ENCODE measurements around the gene DGCR6L.
A peak's percentile ranks its signal among the peaks of the same experiment; 100 is the strongest.
"Not testable (repeated sequence)": the region's sequence is repeated elsewhere in the genome, so short reads cannot be mapped to it uniquely, and the experiment has no call there.

DGCR6L gene

DNA sequence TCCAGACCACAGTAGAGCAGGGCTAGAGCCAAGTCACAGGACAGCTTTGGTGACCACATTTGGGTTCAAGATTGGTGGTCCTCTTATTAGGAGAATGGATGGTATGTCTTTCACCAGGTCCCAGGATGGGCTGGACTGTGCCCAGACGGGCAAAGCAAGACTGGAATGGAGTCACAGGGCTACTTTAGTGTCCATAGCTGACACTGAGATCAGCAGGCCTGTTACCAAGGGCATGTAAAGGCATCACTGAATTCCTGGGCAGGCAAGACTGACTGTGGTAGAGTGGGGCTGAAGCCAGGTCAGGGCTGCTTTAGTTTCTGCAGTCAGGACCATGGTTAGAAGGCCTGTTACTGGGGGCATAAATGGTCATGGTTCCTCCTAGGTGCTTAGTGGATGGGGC is 6.1 kb upstream of the DGCR6L start:
- not testable (repeated sequence) for DNase-seq (ENCODE audit: low spot score)

DNA sequence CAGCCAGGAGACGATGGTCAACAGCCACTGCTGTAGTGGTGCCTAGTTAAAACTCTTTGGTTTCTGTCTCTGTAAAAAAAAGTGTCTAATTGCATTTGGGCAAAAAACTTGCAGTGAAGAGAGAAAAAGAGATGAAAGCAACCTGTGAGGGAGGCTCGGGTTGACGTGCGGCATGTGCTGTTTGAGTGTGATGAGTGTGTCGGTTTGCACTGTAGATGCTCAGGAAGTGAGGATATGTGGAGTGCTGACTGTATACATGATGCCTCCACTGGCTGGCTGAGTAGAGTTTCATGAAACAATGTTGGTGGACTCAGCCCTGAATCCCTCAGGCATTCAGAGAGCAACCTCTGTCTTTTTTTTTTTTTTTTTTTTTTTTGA is 4.3 kb upstream of the DGCR6L start:
- DNase-seq (ENCODE audit: low spot score) = no peak

DNA sequence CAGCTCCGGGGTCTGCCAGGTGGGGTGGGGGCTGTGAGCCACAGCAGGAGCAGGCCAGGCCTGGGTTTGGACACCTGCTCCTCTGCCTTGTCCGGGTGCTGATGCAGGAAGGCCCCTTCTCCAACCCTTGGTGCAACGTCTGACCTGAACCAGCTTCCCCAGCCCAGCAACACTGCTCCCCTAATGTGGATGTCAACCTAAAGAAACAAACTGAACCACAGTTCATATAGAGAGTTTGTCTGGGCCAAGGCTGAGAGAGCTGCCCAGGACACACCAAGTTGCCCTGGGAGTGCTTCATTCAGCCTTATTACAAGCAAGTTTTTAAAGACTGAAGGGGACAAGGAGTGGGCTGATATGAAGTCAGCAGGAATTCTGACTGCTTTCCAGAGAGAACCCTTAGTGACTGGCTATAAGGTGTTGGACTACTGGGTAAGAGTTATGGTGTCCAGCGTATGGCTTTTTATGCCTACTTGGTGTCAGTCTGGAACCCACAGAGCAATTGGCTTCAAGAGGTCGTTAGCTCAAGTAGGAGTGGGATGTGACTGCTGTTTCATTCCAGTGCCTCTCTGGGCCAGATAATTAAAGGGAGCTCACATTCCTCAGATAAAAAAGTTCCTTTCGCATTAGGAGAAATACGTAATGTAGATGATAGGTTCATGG is 1.8 kb upstream of the DGCR6L start:
- DNase-seq (ENCODE audit: low spot score) = not testable (repeated sequence)

DNA sequence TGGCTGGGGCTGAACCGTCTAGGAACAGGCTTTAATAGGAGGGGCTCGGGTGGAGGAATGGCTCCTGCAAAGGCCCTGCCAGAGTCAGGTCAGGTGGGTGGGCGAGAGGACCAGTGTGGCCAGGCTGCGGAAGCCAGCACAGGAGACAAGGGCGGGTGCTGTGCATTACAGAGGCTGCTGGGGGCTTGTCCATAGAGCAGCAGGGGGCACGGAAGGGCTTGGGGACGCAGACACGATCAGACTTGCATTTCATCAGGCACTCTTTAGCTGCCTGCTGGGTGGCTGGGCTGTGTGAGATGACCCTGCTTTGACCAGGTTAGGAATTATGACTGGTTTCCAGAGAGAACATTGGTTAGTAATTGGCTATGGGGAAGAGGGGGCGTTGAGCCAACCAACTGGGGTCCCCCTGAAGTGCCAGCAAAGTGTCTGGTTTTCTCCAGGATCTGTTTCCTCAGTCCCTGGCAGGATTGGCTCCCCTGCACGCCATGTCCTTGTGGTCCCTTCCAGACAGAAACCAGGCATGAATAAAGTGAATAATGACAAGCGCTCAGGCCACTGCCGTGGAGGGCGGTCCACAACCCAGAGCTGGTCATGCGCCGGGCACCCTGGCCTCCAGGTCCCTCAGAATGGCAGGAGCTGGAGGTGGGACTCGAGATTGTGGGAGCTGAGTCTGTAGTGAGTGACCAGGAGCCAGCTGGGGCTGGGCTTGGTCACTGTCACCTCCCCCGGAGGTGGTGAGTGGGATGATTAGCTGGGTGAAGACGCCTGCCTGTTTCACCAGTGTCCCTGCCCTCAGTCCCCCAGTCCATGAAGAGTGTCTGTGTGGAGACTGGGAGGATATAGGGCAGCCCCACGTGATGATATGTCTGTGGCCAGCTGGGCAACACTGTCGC is 1.0 kb upstream of the DGCR6L start:
- DNase-seq (ENCODE audit: low spot score) = not testable (repeated sequence)

DNA sequence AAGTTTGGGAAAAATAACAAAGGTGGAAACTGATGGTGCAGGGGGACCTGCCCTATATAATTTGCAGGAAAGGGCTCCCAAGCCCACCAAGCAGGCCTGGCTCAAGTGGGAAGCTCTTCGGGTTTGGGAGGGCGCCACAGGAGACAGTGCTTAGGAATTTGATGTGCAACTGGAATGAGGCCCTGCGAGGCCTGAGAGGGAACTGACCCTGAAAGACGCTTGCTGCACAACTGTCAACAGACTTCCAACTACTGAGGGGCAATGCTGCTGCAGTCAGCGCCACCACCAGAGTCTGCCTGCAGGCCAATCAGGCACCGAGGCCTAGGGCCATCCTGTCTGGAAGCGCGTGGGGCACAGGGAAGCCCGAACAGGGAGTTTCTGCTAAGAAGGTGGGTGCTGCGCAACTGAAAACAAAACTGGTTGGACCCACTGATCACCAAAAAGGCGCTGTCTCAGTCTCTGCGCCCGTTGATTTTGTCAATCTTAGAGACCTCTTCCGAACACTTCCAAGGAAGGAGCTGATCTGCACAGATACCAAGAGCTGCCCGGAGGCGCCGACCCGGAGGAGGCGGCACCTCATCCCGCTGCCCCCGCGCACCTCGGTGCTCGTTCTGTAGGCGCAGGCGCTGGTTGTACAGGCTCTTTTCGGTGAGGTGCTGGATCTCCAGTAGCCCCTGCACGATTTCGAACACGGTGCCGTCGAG is 667 bp downstream of the DGCR6L start:
- DNase-seq (ENCODE audit: low spot score) = peak; percentile 51

DNA sequence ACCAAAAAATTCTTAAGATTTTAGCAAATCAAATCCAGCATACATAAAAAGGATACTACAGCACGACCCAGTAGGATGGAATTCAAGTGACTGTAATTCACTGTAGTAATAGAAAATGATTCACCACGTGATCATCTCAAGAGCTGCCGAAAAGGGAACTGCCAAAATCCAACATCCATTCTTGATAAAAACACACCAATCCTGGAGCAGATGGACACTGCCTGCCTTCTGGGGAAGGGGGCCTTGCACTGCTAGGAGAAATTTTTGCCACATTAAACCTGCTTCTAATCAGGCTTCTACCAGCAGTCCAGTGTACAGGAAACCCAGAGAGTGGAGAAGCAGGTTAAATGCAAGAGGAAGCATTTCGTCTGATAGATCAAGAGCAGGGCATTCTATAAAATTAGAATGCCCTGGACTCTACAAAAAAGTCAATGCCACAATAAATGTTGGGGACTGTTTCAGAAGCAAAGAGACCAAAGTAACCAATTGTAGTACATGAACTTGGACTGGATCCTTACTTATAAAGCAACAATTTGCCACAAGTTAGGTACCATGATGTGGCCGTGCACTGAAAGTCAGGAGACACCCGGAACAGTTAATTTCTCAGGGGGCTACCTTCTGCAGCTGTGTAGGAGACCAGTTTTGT is 1.7 kb downstream of the DGCR6L start:
- DNase-seq (ENCODE audit: low spot score) = not testable (repeated sequence)

DNA sequence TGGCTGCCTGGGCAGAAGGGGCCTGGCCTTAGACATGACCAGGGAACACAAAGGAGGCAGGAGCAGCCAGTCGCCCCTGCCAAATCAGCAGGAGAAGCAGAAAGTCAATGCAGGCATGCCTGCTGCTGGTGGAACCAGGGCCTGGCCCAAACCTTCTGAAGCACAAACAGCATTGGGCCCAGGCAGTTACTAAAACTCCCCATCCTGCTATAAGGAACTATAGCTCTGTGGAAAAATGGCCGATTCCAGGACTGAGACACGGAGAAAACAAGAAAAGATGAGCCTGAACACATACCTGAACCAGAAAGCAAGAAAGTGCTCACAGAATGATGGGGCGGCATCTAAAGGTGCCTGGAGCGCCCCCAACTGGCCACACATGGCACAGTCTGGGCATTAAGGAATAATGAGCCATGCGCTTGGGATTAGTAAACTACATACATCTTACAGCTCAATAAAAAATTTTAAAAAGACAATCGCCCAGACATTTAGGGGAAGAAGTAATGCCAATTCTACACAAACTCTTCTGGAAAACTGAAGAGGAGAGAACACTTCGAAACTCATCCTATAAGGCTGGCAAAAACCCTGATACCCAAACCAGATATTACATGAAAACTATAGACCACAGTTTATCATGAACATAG is 2.3 kb downstream of the DGCR6L start:
- DNase-seq (ENCODE audit: low spot score) = not testable (repeated sequence)

DNA sequence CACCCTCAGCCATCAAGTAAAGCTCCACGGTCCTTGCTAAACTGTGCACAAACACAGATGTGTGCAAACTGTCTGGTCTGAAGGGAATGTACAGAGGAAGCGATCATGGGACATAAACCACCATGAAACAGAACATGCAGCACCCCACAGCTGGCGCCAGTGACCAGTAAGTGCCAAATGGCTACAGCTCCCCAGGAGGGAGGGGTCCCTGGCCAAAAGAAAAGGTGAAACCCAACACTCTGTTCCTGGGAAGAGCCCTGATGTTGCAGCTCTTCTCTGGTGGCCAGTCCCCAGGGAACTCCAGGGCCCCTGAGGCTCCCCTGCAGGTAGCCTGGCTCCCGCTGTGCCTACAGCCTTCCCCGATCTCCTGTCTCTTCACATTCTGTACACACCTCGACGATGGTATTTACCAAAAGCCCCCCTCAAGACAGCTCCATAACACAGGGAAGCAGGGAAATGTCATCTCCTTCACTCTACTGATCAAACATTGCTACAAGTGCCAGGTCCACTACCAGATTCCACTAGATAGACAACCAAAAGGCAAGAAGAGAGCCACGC is 2.9 kb downstream of the DGCR6L start:
- DNase-seq (ENCODE audit: low spot score) = no peak

DNA sequence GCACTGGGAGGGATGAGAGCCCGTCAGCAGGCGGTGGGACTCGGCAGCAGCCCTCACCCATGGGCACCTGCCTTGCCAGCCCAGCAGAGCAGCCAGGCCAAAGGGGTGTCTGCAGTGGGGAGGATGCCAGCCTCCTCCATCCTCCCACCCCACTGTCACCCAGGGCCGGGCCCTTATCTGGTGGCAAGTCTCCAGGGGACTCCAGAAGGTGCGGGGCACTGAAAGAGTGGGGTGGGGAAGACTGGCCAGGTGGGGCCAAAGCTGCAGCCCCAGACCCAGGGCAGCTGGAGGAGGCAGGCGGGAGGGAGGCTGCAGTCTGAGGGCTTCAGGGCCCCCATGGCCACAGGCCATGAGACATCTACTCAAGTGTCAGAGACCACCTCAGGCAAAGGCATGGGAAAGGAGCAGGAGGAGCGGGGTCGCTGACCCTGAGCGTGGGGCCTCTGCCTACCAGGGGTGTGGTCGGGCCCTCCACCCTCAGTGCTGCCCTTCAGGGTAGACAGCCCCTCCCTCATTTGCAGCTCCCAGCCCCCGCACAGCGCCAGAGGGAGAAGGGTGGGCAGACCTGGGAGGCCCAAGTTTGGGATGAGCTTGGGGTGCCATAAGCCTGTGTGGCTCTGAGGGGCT is 3.5 kb downstream of the DGCR6L start:
- no peak for DNase-seq (ENCODE audit: low spot score)

DNA sequence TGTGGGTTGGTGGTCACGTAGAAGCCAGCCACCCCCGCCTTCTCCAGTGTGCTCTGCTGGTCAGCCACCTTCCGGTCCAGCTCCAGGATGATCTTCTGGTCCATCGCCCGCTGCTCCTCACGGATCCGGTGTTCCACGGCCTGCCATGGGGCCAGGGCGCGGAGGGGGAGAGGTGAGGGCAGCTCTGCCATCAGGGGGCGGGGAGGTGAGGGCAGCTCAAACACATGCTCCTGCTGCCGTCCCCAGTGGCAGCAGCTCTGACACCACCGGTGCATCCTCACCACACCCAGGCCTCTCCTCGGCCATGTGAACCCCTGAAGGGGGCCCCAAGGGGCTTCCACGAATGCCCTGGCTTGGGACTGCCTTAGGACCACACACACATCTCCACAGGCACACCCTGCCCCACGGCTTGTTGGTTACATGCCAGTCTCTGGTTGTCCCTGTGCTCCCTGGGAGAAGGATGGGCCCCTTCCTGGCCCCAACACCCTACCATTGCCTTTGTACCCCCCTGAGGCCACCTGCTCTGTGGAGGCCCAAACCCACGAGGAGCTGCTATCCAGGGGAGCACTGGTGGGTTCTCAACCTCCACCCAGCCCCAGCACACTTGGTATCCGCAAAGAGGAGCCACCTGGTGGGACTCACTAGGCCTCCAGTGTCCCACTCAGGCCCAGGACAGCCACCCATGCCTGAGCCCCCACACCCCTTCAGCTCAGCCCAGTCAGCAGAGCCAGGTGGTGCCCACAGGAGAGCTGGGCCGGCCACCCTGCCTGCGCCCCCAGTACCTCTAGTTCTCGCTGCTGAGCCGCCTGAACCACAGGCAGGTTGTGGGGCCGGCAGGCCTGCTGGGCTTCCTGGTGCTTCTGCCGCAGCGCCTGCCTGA is 4.3 kb downstream of the DGCR6L start:
- no peak for DNase-seq (ENCODE audit: low spot score)

DNA sequence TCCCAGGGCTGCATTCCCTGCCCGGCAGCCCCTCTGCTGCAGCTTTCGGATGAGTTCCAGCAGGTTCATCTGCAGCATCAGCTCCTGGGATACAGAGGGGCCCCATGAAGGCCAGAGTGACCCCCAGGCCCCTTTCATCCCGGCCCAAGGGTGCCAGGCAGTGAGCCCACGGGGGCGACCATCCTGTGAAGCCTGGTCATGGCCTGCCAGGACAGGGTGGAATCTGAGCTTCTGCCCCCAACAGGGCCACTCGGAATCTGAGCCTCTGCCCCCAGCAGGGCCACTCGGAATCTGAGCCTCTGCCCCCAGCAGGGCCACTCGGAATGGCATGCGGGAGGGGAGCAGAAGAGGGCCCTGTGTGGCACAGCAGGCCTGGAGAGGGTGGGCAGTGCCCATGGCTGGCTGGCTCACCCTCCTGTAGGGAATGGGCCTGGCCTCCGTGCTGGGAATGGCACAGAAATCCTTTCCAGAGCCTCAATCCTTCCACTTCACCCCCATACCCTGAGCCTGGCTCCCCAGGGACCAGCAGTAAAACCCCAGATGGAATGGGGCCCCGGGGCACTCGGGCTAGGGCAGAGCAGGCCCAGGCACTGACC is 5.0 kb downstream of the DGCR6L start:
- DNase-seq (ENCODE audit: low spot score) = not testable (repeated sequence)

DNA sequence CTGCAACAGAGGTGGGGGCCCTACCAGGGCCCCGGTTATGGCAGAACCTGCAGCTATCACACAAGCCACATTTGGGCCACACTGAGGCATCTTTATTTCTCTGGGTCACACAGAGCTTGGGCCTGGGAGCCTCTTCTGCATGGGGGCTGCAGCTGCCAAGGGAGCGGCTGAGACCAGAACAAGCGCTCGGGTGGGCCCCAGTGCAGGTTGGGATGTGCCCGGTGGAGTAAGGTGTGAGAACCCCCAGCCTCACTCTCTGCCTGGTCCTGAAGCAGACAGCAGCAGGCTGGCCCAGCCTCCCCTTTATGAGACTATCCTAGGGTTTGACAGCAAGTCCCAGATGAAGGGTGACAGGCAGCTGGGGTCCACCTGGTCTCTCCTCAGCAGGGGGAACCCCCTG is 5.7 kb downstream of the DGCR6L start:
- DNase-seq (ENCODE audit: low spot score) = not testable (repeated sequence)

DNA sequence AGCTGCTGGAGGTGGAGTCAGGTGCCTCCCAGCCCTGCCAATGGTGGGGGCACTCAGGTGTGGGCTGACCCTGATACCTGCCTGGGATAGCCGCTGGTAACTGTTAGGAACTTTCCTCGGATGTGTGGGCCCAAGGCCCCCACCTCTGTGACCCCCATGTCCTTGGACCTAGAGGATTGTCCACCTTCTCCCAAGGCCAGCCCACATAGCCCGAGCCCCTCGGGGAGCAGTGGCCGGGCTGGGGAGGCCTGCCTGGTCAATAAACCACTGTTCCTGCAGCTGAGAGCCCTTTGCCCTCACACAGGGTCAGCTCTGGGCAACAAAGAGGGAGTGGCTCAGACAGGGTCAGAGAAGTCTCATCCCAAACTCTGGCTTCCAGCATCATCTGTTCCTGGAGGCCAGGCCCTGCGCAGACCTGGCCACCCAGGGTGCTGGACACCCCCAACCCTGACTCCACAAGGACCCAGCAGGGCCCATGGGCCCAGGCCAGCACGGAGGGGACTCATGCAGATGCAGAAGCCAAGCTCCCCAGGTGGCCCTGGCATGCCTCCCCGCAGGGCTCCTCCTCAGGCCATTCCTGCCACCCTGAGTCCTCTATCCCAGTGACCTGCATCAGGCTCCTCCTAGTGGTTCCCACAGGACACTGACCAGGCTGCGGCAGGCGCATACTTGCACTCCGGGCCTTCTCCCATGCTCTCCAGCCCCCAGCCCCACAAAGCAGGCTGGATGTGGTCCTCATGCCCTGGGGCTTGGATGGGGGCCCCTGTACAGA is 6.4 kb downstream of the DGCR6L start:
- not testable (repeated sequence) for DNase-seq (ENCODE audit: low spot score)

DNA sequence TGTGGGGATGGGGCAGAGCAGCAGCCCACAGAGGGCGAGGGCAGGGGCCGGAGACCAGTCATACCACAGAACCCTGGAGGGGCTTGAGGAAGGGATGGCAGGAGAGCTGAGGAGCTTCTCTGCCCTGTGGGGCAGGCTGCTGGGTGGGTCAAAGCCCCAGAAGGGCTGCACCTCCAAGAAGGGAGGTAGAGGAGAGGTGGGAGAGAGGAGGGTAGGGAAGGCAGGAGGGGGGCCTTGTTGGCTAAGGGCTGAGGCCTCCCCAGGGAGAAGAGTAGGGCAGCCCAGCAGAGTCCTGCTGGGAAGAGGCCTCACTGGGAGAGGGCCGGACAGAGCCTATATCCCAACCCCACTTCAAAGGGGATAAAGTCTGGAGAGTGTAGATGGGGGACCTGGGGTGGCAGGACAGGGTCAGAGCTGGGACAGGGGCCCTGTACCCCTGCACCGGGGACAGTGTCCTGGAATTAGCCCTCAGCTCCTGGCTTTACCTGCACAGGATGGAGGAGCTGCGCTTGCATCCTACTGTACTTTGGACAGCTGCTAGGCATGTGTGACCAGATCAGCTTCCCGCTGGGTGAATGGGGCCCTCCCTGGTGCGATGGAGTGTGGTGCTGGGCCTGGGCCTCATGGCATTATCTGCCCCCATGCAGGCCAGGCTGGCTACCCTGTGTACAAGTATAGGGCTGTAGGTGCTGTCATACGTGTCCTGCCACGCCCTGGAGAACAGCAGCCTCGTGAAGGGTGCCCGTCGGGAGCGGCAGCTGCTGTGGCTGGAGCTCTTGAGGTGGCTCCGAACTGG is 7.3 kb downstream of the DGCR6L start:
- DNase-seq (ENCODE audit: low spot score) = no peak

DNA sequence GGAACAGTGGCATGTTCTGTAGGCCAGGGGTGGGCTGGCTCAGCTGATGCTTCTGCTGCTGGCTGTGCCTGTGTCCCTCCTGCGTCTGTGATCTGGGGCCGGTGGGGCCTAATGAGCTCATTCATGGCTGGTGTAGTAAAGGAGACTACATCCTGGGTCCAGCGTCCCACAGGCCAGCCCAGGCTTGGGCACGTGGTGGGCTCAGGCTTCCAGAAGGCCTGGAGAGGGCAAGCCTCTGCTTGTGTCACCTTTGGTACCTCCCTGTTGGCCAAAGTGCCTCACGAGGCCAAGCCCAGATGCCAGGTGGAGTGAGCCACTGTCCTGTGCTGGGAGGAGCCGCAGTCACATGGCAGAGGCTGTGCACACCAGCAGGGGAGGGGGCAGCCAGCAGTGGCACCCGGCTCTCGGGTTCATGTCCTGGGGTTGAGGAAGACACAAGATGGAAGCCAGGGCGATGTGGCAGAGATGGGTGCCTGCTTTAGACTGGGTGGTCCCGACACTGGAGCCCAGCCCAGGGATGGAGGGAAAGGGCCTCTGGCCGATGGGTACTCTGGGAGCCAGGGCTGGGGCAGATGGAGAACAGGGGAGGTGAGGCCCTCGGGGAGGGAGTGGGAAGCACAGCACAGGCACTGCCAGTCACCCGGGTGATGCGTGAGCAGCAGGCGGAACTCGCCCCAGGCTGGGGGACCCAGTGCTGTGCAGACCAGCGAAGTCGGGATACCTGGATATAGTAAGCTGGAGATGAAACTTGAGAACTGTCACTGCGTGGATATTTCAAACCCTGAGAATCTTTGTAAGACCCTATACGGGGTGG is 8.4 kb downstream of the DGCR6L start:
- DNase-seq (ENCODE audit: low spot score) = not testable (repeated sequence)

DNA sequence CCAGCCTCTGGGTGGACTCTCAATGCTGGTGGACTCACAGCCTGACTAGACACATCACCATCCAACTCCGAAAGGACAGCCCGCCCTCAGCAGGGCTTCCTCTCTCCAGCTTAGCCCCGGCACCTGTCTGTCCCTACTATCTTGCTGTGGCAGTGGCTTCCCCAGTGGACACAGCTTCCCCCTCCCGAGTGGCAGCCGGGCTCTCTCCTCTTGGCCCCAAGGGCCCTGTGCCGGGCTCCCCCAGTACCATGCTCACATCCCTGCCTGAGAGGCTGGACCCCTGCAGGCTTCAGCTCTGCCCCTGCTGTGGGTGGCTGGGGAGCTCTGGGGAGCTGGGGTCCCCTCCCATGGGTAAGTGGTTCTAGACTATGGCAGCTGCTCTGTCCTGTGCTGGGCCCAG is 9.1 kb downstream of the DGCR6L start:
- not testable (repeated sequence) for DNase-seq (ENCODE audit: low spot score)

DNA sequence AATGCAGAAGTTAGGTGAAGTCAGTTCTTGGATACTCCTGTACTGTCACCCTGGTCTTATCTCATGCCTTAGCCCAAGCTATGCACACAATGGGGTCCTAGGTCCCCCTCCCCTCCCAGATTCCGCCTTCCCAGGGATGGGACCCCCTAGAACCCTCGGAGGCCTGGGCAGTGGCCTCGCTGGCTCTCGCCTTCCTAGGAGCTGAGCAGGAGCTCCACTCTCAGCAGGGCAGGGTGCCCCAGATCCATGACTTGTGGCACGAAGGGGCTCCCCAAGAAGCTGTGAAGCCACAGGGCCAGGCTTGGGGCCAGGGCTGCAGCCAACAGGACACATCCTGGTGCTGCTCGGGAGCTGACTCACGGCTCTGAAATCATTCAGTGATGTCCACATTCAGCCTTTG is 9.7 kb downstream of the DGCR6L start:
- not testable (repeated sequence) for DNase-seq (ENCODE audit: low spot score)
